HEK293 (cell line): ENCODE data around the gene CENPS.

Experiments
- CTCF ChIA-PET: fragments of 350-600 bp; formaldehyde crosslinking; extraction: SDS; loops from one replicate; lab custom pipeline; 2021; ENCODE audit warnings: antibody characterized with exemption; lab: Yijun Ruan, JAX
- POLR2A ChIA-PET: fragments of 300-600 bp; formaldehyde crosslinking; extraction: SDS; loops from one replicate; lab custom pipeline; 2020; ENCODE audit warnings: antibody characterized with exemption, inconsistent platforms; lab: Yijun Ruan, JAX
- H3K27ac ChIP-seq: fragments of 200-500 bp; sonication (Bioruptor generic); 2 replicates; pipeline ENCODE4 v1.5.1; 2014; ENCODE audit warnings: low read depth, low read length, control low read depth, inconsistent platforms; ENCODE audit errors: extremely low read depth
- H3K36me3 ChIP-seq, 2 experiments: fragments of 200-500 bp in 1 of 2; sonication (Bioruptor generic) in 1 of 2; 1 replicate in 1 of 2; 2 replicates in 1 of 2; pipeline ENCODE4 v1.5.1; 2014 to 2017; ENCODE audit warnings: inconsistent platforms in 2 of 2, low read length in 2 of 2; ENCODE audit not compliant: control insufficient read depth in 2 of 2, insufficient read depth in 1 of 2
- H3K4me1 ChIP-seq: fragments of 200-500 bp; sonication (Bioruptor generic); 2 replicates; pipeline ENCODE4 v1.5.1; 2014; ENCODE audit warnings: mild to moderate bottlenecking, low read length, inconsistent platforms; ENCODE audit not compliant: control insufficient read depth, insufficient read depth
- H3K4me3 ChIP-seq: 2 replicates; pipeline ENCODE4 v1.5.1; 2011; ENCODE audit warnings: low read depth, mild to moderate bottlenecking, control low read depth, low read length, moderate library complexity
- H3K9me3 ChIP-seq: fragments of 200-500 bp; sonication (Bioruptor generic); 2 replicates; pipeline ENCODE4 v1.5.1; 2014; ENCODE audit warnings: low read depth, low read length, inconsistent platforms; ENCODE audit not compliant: control insufficient read depth, insufficient read depth
- HOXC10 ChIP-seq: sonication (generic); formaldehyde crosslinking; IDR thresholded peaks from 2 replicates; pipeline ENCODE4 v1.8.1; 2023; ENCODE audit warnings: mild to moderate bottlenecking, missing genetic modification reagents
- KLF8 ChIP-seq: fragments of 450-650 bp; formaldehyde crosslinking; IDR thresholded peaks from 2 replicates; pipeline ENCODE4 v1.5.1; 2016; ENCODE audit warnings: missing biosample characterization, missing genetic modification characterization
- MEIS1 ChIP-seq: sonication (generic); formaldehyde crosslinking; IDR thresholded peaks from 2 replicates; pipeline ENCODE4 v1.8.1; 2022; ENCODE audit warnings: missing genetic modification reagents, mild to moderate bottlenecking, borderline replicate concordance
- ZBTB20 ChIP-seq: fragments of 450-650 bp; formaldehyde crosslinking; IDR thresholded peaks from 2 replicates; pipeline ENCODE4 v1.5.1; 2016; ENCODE audit warnings: missing biosample characterization, missing genetic modification characterization
- ZBTB48 ChIP-seq: fragments of 450-650 bp; formaldehyde crosslinking; IDR thresholded peaks from 2 replicates; pipeline ENCODE4 v1.5.1; 2016; ENCODE audit warnings: missing biosample characterization, missing genetic modification characterization
- ZBTB7A ChIP-seq: fragments of 450-650 bp; formaldehyde crosslinking; IDR thresholded peaks from 2 replicates; pipeline ENCODE4 v1.5.1; 2016; ENCODE audit warnings: low read depth, missing biosample characterization, missing genetic modification characterization
- ZFP69B ChIP-seq: fragments of 450-650 bp; formaldehyde crosslinking; IDR thresholded peaks from 2 replicates; pipeline ENCODE4 v1.5.1; 2016; ENCODE audit warnings: missing biosample characterization, missing genetic modification characterization
- ZNF114 ChIP-seq: fragments of 450-650 bp; formaldehyde crosslinking; IDR thresholded peaks from 2 replicates; pipeline ENCODE4 v1.5.0; 2017; ENCODE audit warnings: missing biosample characterization, missing genetic modification characterization
- ZNF121 ChIP-seq: fragments of 450-650 bp; formaldehyde crosslinking; IDR thresholded peaks from 2 replicates; pipeline ENCODE4 v1.5.1; 2016; ENCODE audit warnings: missing biosample characterization, missing genetic modification characterization
- ZNF138 ChIP-seq: fragments of 450-650 bp; formaldehyde crosslinking; IDR thresholded peaks from 2 replicates; pipeline ENCODE4 v1.5.1; 2016; ENCODE audit warnings: missing biosample characterization, missing genetic modification characterization, borderline replicate concordance
- ZNF146 ChIP-seq: fragments of 450-650 bp; formaldehyde crosslinking; IDR thresholded peaks from 2 replicates; pipeline ENCODE4 v1.5.1; 2016; ENCODE audit warnings: missing biosample characterization, missing genetic modification characterization
- ZNF157 ChIP-seq: fragments of 450-650 bp; formaldehyde crosslinking; IDR thresholded peaks from 2 replicates; pipeline ENCODE4 v1.5.1; 2016; ENCODE audit warnings: missing biosample characterization, missing genetic modification characterization
- ZNF24 ChIP-seq: fragments of 450-650 bp; formaldehyde crosslinking; IDR thresholded peaks from 2 replicates; pipeline ENCODE4 v1.5.1; 2016; ENCODE audit warnings: missing biosample characterization, missing genetic modification characterization
- ZNF335 ChIP-seq: fragments of 450-650 bp; formaldehyde crosslinking; conservative IDR thresholded peaks from 2 replicates; pipeline ENCODE4 v1.5.1; 2016; ENCODE audit warnings: missing biosample characterization, missing genetic modification characterization
- ZNF362 ChIP-seq: fragments of 450-650 bp; formaldehyde crosslinking; IDR thresholded peaks from 2 replicates; pipeline ENCODE4 v1.5.1; 2016; ENCODE audit warnings: missing biosample characterization, missing genetic modification characterization
- ZNF514 ChIP-seq: fragments of 450-650 bp; formaldehyde crosslinking; IDR thresholded peaks from 2 replicates; pipeline ENCODE4 v1.5.1; 2016; ENCODE audit warnings: missing biosample characterization, missing genetic modification characterization
- ZNF585B ChIP-seq: fragments of 450-650 bp; formaldehyde crosslinking; IDR thresholded peaks from 2 replicates; pipeline ENCODE4 v1.5.1; 2016; ENCODE audit warnings: missing biosample characterization, missing genetic modification characterization
- ZNF596 ChIP-seq: fragments of 450-650 bp; IDR thresholded peaks from 2 replicates; pipeline ENCODE4 v1.5.0; 2018; ENCODE audit warnings: missing biosample characterization, mild to moderate bottlenecking, missing genetic modification characterization, moderate library complexity
- ZSCAN16 ChIP-seq: fragments of 450-650 bp; formaldehyde crosslinking; IDR thresholded peaks from 2 replicates; pipeline ENCODE4 v1.5.1; 2016; ENCODE audit warnings: missing biosample characterization, missing genetic modification characterization
- ZSCAN23 ChIP-seq: fragments of 450-650 bp; formaldehyde crosslinking; IDR thresholded peaks from 2 replicates; pipeline ENCODE4 v1.5.1; 2016; ENCODE audit warnings: missing biosample characterization, missing genetic modification characterization
- TF ChIP-seq, protein P1 (sequence below): fragments of 450-650 bp; formaldehyde crosslinking; IDR thresholded peaks from 2 replicates; pipeline ENCODE4 v1.5.1; 2016; ENCODE audit warnings: missing biosample characterization, missing genetic modification characterization
- TF ChIP-seq, protein P2 (sequence below): fragments of 450-650 bp; formaldehyde crosslinking; IDR thresholded peaks from 2 replicates; pipeline ENCODE4 v1.5.1; 2016; ENCODE audit warnings: missing biosample characterization, missing genetic modification characterization
- TF ChIP-seq, protein P3 (sequence below): fragments of 450-650 bp; formaldehyde crosslinking; IDR thresholded peaks from 2 replicates; pipeline ENCODE4 v1.5.1; 2017; ENCODE audit warnings: missing biosample characterization, mild to moderate bottlenecking, missing genetic modification characterization, moderate library complexity
- TF ChIP-seq, protein P4 (sequence below): fragments of 450-650 bp; formaldehyde crosslinking; IDR thresholded peaks from 2 replicates; pipeline ENCODE4 v1.5.1; 2017; ENCODE audit warnings: missing biosample characterization, missing genetic modification characterization

The CENPS gene

DNA sequence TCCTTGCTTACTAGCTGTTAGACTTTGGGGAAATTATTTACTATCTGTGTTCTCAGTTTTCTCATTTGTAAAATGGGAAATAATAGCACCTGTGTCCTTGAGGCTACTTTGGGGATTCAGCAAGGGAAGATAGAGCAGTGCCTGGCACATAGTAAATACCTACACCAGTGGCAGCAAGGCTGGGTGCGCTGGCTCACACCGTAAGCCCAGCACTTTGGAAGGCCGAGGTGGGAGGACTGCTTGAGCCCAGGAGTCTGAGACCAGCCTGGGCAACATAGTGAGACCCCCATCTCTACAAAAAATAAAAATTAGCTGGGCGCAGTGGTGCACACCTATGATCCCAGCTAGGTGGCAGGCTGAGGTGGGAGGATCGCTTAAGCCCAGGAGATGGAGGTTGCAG lies 8.6 kb upstream of the CENPS start:
- CTCF ChIA-PET, result interaction anchor here (0.6 kb wide), 1 partner anchor 41 kb away, joined by 3 read pairs; no protein-coding TSS in a partner anchor
- POLR2A ChIA-PET, result no interaction called here
- H3K4me3 ChIP-seq, result no peak overlapping the region
- TF ChIP-seq ZNF121 (tag by site-specific recombination) (peak; percentile 67), ZNF585B (tag by site-specific recombination) (no peak), ZNF596 (tag by site-specific recombination) (no peak), ZSCAN23 (tag by site-specific recombination) (no peak), KLF8 (tag by site-specific recombination) (no peak)
- TF ChIP-seq, protein P1, sequence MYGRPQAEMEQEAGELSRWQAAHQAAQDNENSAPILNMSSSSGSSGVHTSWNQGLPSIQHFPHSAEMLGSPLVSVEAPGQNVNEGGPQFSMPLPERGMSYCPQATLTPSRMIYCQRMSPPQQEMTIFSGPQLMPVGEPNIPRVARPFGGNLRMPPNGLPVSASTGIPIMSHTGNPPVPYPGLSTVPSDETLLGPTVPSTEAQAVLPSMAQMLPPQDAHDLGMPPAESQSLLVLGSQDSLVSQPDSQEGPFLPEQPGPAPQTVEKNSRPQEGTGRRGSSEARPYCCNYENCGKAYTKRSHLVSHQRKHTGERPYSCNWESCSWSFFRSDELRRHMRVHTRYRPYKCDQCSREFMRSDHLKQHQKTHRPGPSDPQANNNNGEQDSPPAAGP (tag by site-specific recombination), result no peak
- no peaks in the 10 kb centered on the region for H3K4me1 ChIP-seq
- H3K27ac ChIP-seq, result no peak overlapping the region
- H3K9me3 ChIP-seq, result no peaks in the 10 kb centered on the region
- H3K36me3 ChIP-seq, result peaks cover 28 to 54% of the 10 kb centered on the region in 2 experiments

GRCh38 chr1:10424034-10424433 lies 6.2 kb upstream of the CENPS start:
- no peaks in the 10 kb centered on the region for H3K9me3 ChIP-seq
- TF ChIP-seq HOXC10 (CRISPR knock-in tag), result no peak
- TF ChIP-seq ZNF362 (tag by site-specific recombination), result no peak
- TF ChIP-seq, protein P2, sequence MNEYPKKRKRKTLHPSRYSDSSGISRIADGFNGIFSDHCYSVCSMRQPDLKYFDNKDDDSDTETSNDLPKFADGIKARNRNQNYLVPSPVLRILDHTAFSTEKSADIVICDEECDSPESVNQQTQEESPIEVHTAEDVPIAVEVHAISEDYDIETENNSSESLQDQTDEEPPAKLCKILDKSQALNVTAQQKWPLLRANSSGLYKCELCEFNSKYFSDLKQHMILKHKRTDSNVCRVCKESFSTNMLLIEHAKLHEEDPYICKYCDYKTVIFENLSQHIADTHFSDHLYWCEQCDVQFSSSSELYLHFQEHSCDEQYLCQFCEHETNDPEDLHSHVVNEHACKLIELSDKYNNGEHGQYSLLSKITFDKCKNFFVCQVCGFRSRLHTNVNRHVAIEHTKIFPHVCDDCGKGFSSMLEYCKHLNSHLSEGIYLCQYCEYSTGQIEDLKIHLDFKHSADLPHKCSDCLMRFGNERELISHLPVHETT (tag by site-specific recombination), result no peak
- TF ChIP-seq ZNF157 (tag by site-specific recombination), result no peak
- no peak for TF ChIP-seq ZBTB48
- TF ChIP-seq, protein P3, sequence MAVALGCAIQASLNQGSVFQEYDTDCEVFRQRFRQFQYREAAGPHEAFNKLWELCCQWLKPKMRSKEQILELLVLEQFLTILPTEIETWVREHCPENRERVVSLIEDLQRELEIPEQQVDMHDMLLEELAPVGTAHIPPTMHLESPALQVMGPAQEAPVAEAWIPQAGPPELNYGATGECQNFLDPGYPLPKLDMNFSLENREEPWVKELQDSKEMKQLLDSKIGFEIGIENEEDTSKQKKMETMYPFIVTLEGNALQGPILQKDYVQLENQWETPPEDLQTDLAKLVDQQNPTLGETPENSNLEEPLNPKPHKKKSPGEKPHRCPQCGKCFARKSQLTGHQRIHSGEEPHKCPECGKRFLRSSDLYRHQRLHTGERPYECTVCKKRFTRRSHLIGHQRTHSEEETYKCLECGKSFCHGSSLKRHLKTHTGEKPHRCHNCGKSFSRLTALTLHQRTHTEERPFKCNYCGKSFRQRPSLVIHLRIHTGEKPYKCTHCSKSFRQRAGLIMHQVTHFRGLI, result no peak
- no peak for TF ChIP-seq ZSCAN16 (tag by site-specific recombination)
- TF ChIP-seq MEIS1 (CRISPR knock-in tag), result no peak
- no peak for TF ChIP-seq ZBTB20 (tag by site-specific recombination)
- no peak for TF ChIP-seq ZNF335 (tag by site-specific recombination)
- ChIA-PET POLR2A (no interaction called here), CTCF (no interaction called here)
- H3K4me1 ChIP-seq, result no peaks in the 10 kb centered on the region
- H3K36me3 ChIP-seq, result peaks cover 14 to 30% of the 10 kb centered on the region in 2 experiments
- H3K27ac ChIP-seq, result no peak overlapping the region
- H3K4me3 ChIP-seq, result no peak overlapping the region

GRCh38 chr1:10424651-10425050 lies 5.6 kb upstream of the CENPS start:
- H3K36me3 ChIP-seq, result peaks cover 12 to 24% of the 10 kb centered on the region in 2 experiments
- TF ChIP-seq ZNF138 (tag by site-specific recombination) (no peak), ZNF146 (tag by site-specific recombination) (no peak), ZNF114 (no peak), ZNF24 (no peak), ZNF514 (tag by site-specific recombination) (no peak), ZBTB7A (tag by site-specific recombination) (no peak), ZFP69B (tag by site-specific recombination) (no peak)
- TF ChIP-seq, protein P4, sequence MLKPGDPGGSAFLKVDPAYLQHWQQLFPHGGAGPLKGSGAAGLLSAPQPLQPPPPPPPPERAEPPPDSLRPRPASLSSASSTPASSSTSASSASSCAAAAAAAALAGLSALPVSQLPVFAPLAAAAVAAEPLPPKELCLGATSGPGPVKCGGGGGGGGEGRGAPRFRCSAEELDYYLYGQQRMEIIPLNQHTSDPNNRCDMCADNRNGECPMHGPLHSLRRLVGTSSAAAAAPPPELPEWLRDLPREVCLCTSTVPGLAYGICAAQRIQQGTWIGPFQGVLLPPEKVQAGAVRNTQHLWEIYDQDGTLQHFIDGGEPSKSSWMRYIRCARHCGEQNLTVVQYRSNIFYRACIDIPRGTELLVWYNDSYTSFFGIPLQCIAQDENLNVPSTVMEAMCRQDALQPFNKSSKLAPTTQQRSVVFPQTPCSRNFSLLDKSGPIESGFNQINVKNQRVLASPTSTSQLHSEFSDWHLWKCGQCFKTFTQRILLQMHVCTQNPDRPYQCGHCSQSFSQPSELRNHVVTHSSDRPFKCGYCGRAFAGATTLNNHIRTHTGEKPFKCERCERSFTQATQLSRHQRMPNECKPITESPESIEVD (tag by site-specific recombination), result no peak
- no peaks in the 10 kb centered on the region for H3K9me3 ChIP-seq
- no peak overlapping the region for H3K4me3 ChIP-seq
- POLR2A ChIA-PET, result no interaction called here
- CTCF ChIA-PET, result interaction anchor here (1.8 kb wide), 1 partner anchor 70 kb away, joined by 10 read pairs; no protein-coding TSS in a partner anchor
- H3K4me1 ChIP-seq, result no peaks in the 10 kb centered on the region
- no peak overlapping the region for H3K27ac ChIP-seq
